ENCODE data around the gene FUT2.
"Not testable (repeated sequence)": the region's sequence is repeated elsewhere in the genome, so short reads cannot be mapped to it uniquely, and the experiment has no call there.

FUT2 gene

DNA sequence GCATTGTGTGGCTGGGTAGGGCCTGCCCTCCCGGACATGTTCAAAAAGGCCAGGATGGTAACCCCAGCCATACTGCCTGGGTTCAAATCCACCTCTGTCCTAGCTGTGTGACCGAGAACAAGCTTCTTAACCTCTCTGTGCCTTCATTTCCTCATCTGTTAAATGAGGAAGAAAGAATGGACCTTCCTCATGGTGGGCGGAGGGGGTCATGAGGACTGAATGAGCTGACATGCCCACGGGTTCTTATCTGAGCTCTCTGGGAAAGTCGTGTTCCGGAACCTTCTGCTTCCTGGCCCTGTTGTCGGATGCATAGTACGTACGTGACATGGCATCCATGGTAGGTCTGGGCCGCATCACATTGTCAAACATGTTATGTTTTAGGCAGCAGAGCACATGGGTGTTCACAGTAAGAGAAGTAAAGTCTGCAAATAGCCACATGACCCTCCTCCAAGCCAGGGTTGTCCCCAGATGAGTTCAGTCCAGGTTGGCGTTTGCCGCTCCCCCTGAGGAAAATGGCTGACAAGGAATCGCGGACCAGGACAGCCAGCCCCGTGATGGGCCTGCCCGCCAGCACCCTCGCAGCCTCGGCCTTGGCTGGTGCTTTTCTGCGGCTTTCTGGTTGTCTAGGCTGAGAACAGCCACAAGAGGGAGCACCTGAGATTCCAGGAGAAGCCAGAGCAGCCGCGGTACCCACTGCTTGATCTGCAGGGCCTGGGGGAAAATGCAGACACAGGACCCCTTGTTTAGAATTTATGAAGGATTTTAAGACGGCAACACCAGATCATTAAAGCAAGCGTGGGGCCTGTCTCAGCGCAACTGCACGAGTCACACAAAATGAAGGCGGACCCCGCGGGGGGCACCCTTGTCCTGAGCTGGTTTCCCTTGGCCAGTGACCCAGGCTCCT lies 20.6 kb upstream of the FUT2 start:
- DNase-seq (ENCODE audit: low read depth, low spot score), result peak; percentile 76
- in situ Hi-C loops (cut with HindIII; ENCODE audit: low sequenced_read_pairs), result no loop called here
- TF ChIP-seq, protein P1, sequence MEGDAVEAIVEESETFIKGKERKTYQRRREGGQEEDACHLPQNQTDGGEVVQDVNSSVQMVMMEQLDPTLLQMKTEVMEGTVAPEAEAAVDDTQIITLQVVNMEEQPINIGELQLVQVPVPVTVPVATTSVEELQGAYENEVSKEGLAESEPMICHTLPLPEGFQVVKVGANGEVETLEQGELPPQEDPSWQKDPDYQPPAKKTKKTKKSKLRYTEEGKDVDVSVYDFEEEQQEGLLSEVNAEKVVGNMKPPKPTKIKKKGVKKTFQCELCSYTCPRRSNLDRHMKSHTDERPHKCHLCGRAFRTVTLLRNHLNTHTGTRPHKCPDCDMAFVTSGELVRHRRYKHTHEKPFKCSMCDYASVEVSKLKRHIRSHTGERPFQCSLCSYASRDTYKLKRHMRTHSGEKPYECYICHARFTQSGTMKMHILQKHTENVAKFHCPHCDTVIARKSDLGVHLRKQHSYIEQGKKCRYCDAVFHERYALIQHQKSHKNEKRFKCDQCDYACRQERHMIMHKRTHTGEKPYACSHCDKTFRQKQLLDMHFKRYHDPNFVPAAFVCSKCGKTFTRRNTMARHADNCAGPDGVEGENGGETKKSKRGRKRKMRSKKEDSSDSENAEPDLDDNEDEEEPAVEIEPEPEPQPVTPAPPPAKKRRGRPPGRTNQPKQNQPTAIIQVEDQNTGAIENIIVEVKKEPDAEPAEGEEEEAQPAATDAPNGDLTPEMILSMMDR (IDR thresholded peaks at IDR 0.05; ENCODE audit: low read depth, low read length), result peak; percentile 94
- H3K4me3 ChIP-seq (ENCODE audit: low read depth, low read length), result no peak overlapping the region

- no peak for DNase-seq (ENCODE audit: low read depth, low spot score)
- in situ Hi-C loops (cut with HindIII; ENCODE audit: low sequenced_read_pairs), result no loop called here
- TF ChIP-seq, protein P1 (IDR thresholded peaks at IDR 0.05; ENCODE audit: low read depth, low read length), result no peak
- no peak overlapping the region for H3K4me3 ChIP-seq (ENCODE audit: low read depth, low read length)
Measured at GRCh38 chr19:48676487-48676886, 19.3 kb upstream of the FUT2 start.

- TF ChIP-seq, protein P1 (IDR thresholded peaks at IDR 0.05; ENCODE audit: low read depth, low read length), result no peak
- in situ Hi-C loops (cut with HindIII; ENCODE audit: low sequenced_read_pairs), result no loop called here
- DNase-seq (ENCODE audit: low read depth, low spot score), result no peak
- H3K4me3 ChIP-seq (ENCODE audit: low read depth, low read length), result no peak overlapping the region
Measured at GRCh38 chr19:48676887-48677286, 18.9 kb upstream of the FUT2 start.

DNA sequence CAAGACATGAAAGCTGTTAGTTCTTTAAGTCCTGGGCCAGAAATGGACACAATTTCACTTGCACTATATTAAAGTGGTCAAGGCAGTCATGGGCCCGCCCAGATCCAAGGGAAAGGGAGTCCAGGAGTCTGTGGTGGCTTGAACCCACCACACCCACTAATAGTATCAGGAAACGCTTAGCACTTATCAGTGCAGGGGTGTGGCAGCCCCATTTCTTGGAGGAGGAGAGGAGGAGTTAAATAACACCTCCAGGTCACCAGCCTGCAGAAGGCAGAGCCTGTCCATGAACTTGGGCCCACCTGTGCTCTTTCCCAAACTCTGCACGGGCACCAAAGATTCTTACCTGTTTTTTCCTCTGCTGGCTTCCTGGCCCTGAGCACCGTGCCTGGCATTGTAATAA lies 17.6 kb upstream of the FUT2 start:
- in situ Hi-C loops (cut with HindIII; ENCODE audit: low sequenced_read_pairs), result no loop called here
- DNase-seq (ENCODE audit: low read depth, low spot score), result no peak
- no peak overlapping the region for H3K4me3 ChIP-seq (ENCODE audit: low read depth, low read length)
- TF ChIP-seq, protein P1 (IDR thresholded peaks at IDR 0.05; ENCODE audit: low read depth, low read length), result no peak

- in situ Hi-C loops (cut with HindIII; ENCODE audit: low sequenced_read_pairs); DNase-seq (ENCODE audit: low read depth, low spot score); H3K4me3 ChIP-seq (ENCODE audit: low read depth, low read length): not testable (repeated sequence)
Measured at GRCh38 chr19:48680006-48680405, 15.8 kb upstream of the FUT2 start.

GRCh38 chr19:48680436-48681126 lies 15.2 kb upstream of the FUT2 start:
- in situ Hi-C loops (cut with HindIII; ENCODE audit: low sequenced_read_pairs), result no loop called here
- TF ChIP-seq, protein P1 (IDR thresholded peaks at IDR 0.05; ENCODE audit: low read depth, low read length), result no peak
- no peak for DNase-seq (ENCODE audit: low read depth, low spot score)
- no peak overlapping the region for H3K4me3 ChIP-seq (ENCODE audit: low read depth, low read length)

- H3K4me3 ChIP-seq (ENCODE audit: low read depth, low read length), result no peak overlapping the region
- TF ChIP-seq, protein P1 (IDR thresholded peaks at IDR 0.05; ENCODE audit: low read depth, low read length), result no peak
- peak; percentile 56 for DNase-seq (ENCODE audit: low read depth, low spot score)
- in situ Hi-C loops (cut with HindIII; ENCODE audit: low sequenced_read_pairs), result no loop called here
Measured at GRCh38 chr19:48681127-48681470, 14.7 kb upstream of the FUT2 start.
